Right cardiac atrium (tissue), 5 donors: ENCODE results near the gene ARSA. TPM values are rescaled to one million over a fixed set of nuclear protein-coding genes. Genes with fewer than 3 reads are reported as not detected.
A peak's percentile ranks its signal among the peaks of the same experiment; 100 is the strongest.

Experiments used
- ATAC-seq, 2 donors: fragments of 200-7000 bp; cut with Tn5 transposase; one replicate each; pipeline versions ENCODE4 v1.8.0 to v1.9.1; 2020; ENCODE audit warnings: moderate library complexity in 2 of 2, mild to moderate bottlenecking in 1 of 2
- DNase-seq, 3 donors: peaks; one replicate each; pipeline ENCODE4 v3.0.0-alpha.2; 2020
- H3K27ac ChIP-seq: one replicate; pipeline ENCODE4 v1.5.1; 2013; ENCODE audit warnings: mild to moderate bottlenecking, low read length, control low read depth, moderate library complexity
- H3K27me3 ChIP-seq: one replicate; pipeline ENCODE4 v1.6.1; 2013; ENCODE audit not compliant: control insufficient read depth, insufficient read depth
- H3K4me1 ChIP-seq: one replicate; pipeline ENCODE4 v1.6.1; 2013; ENCODE audit warnings: low read length; ENCODE audit not compliant: control insufficient read depth, insufficient read depth
- H3K4me3 ChIP-seq: one replicate; pipeline ENCODE4 v1.5.1; 2013; ENCODE audit warnings: low read length, control low read depth
- H3K9me3 ChIP-seq: one replicate; pipeline ENCODE4 v1.6.1; 2013; ENCODE audit warnings: low read length; ENCODE audit not compliant: control insufficient read depth
- WGBS: extraction: QIAGEN DNeasy Blood & Tissue Kit; methylation state at CpG from one replicate; pipeline ENCODE4 v1.1.7; 2013; 5-methylcytosine and 5-hydroxymethylcytosine counted together
- intact Hi-C, 4 donors: fragments of 100-400 bp; cut with DNase I; formaldehyde crosslinking; loops; one replicate each; pipeline versions ENCODE4 v1.11.0 to v1.14.0; 2022 to 2023
- long read RNA-seq, 4 donors: library from polyadenylated mRNA; unstranded; transcript quantifications; one replicate each; pipeline ENCODE4 v2.0.0, GENCODE V29; 2020 to 2021
- polyA plus RNA-seq: library from polyadenylated mRNA; stranded (reverse); fragments of 200-250 nt; gene quantifications from one replicate; pipeline ENCODE4 v1.2.3, GENCODE V29; 2013
- total RNA-seq, 4 donors: library from RNA; stranded (reverse); fragmentation: NEBNext Ultra II Directional; extraction: Animal tissue kit (Norgen Biotek cat#: 25700); gene quantifications; one replicate each; pipeline ENCODE4 v1.2.1, GENCODE V29; 2021
- donor health status: healthy with polysubstance abuse.
- donor health status: DM: no; HTN: yes; CAD: no.
- donor health status: DM: no; HTN: no; CAD: no.
- donor health status: DM: no; HTN: yes; CAD: no; lungs with severe emphysema.
- donor health status: DM: yes; HTN: yes; CAD: no.

The ARSA gene
- total RNA-seq = 10 to 100 TPM; 30.3 to 37.0 (median 32.2) TPM
- 35.6 TPM for polyA plus RNA-seq
- long read RNA-seq, donor 1, transcript ARSA-201 (8 exons, 2,050 nt) = major isoform, 46 of 101 reads
- long read RNA-seq, donor 1, partial matches to known transcripts = 20 of 101 reads
- long read RNA-seq, donor 1, other reads (novel, unspliced or antisense) = 23 of 101 reads
- long read RNA-seq, donor 2, transcript ARSA-201 (8 exons, 2,050 nt) = major isoform, 18 of 42 reads
- long read RNA-seq, donor 2, partial matches to known transcripts = 11 of 42 reads
- long read RNA-seq, donor 2, other reads (novel, unspliced or antisense) = 7 of 42 reads
- long read RNA-seq, donor 3, transcript ARSA-201 (8 exons, 2,050 nt) = major isoform, 53 of 128 reads
- long read RNA-seq, donor 3, transcript ARSA-202 (9 exons, 1,895 nt) = minor isoform, 12 of 128 reads
- long read RNA-seq, donor 3, transcript ARSA-205 (8 exons, 1,650 nt) = minor isoform, 7 of 128 reads
- long read RNA-seq, donor 3, partial matches to known transcripts = 26 of 128 reads
- long read RNA-seq, donor 3, other reads (novel, unspliced or antisense) = 25 of 128 reads
- long read RNA-seq, donor 4, transcript ARSA-202 (9 exons, 1,895 nt) = minor isoform, 8 of 57 reads
- long read RNA-seq, donor 4, transcript ARSA-201 (8 exons, 2,050 nt) = major isoform, 25 of 57 reads
- long read RNA-seq, donor 4, partial matches to known transcripts = 10 of 57 reads
- long read RNA-seq, donor 4, other reads (novel, unspliced or antisense) = 11 of 57 reads

- peak within 1 kb of the TSS; percentile 42 for H3K27ac ChIP-seq
- H3K9me3 ChIP-seq = no peaks in the 10 kb centered on the region
- 1% methylated on average over 88 of the region's 88 CpGs for WGBS
- intact Hi-C loops = loop anchor here in 1 of 4 donors (5.0 kb wide), 1 partner anchor 69 kb away; no protein-coding TSS in a partner anchor
- peak within 1 kb of the TSS; percentile 64 for H3K4me3 ChIP-seq
- peak; percentile 86 to 92 for ATAC-seq
- DNase-seq = peak; percentile 87 to 94 (median 93)
- no peaks in the 10 kb centered on the region for H3K27me3 ChIP-seq
- peaks cover 6% of the 10 kb centered on the region for H3K4me1 ChIP-seq
Measured at GRCh38 chr22:50627642-50628542, at the start of gene ARSA. TSS of gene ARSA (minus strand) at chr22:50628152. CDS start at chr22:50627779, 373 bp downstream.

- 61% methylated on average over 10 of the region's 10 CpGs for WGBS
- no peaks in the 10 kb centered on the region for H3K9me3 ChIP-seq
- intact Hi-C loops = no loop called here
- ATAC-seq (no peak), DNase-seq (no peak)
- H3K27ac ChIP-seq = no peak overlapping the region
- no peaks in the 10 kb centered on the region for H3K4me1 ChIP-seq
- no peaks in the 10 kb centered on the region for H3K27me3 ChIP-seq
- H3K4me3 ChIP-seq = peak overlapping the region; percentile 2
Measured at GRCh38 chr22:50676661-50677492, 48.9 kb upstream of the ARSA start.

- H3K9me3 ChIP-seq = no peaks in the 10 kb centered on the region
- peaks cover 1% of the 10 kb centered on the region for H3K4me1 ChIP-seq
- ATAC-seq (no peak), DNase-seq (no peak)
- H3K27ac ChIP-seq = no peak overlapping the region
- H3K4me3 ChIP-seq = peak overlapping the region; percentile 2
- 68% methylated on average over 14 of the region's 14 CpGs for WGBS
- intact Hi-C loops = no loop called here
- no peaks in the 10 kb centered on the region for H3K27me3 ChIP-seq
Measured at GRCh38 chr22:50676180-50676636, 48.3 kb upstream of the ARSA start.

GRCh38 chr22:50675553-50676179 is 47.7 kb upstream of the ARSA start:
- ATAC-seq (no peak), DNase-seq (no peak)
- peak overlapping the region; percentile 69 for H3K4me3 ChIP-seq
- H3K9me3 ChIP-seq = no peaks in the 10 kb centered on the region
- intact Hi-C loops = no loop called here
- WGBS = 61% methylated on average over 9 of the region's 9 CpGs
- H3K27me3 ChIP-seq = no peaks in the 10 kb centered on the region
- H3K27ac ChIP-seq = peak overlapping the region; percentile 10
- peaks cover 2% of the 10 kb centered on the region for H3K4me1 ChIP-seq

- ATAC-seq (no peak), DNase-seq (peak in 1 of 3 donors; percentile 68)
- Histone ChIP-seq H3K9me3 (no peaks in the 10 kb centered on the region), H3K27ac (peak overlapping the region; percentile 10), H3K27me3 (no peaks in the 10 kb centered on the region), H3K4me3 (peak overlapping the region; percentile 69), H3K4me1 (peaks cover 2% of the 10 kb centered on the region)
- 4% methylated on average over 105 of the region's 105 CpGs for whole genome bisulfite sequencing
- intact Hi-C loops = no loop called here
Measured at GRCh38 chr22:50674606-50675552, 46.9 kb upstream of the ARSA start.

- no peak overlapping the region for H3K27ac ChIP-seq
- peaks cover 2% of the 10 kb centered on the region for H3K4me1 ChIP-seq
- 1% methylated on average over 42 of the region's 43 CpGs for WGBS
- no peak for ATAC-seq
- H3K4me3 ChIP-seq = peak overlapping the region; percentile 69
- H3K27me3 ChIP-seq = no peaks in the 10 kb centered on the region
- peak in 1 of 3 donors; percentile 55 for DNase-seq
- intact Hi-C loops = no loop called here
- H3K9me3 ChIP-seq = no peaks in the 10 kb centered on the region
Measured at GRCh38 chr22:50674130-50674500, 46.2 kb upstream of the ARSA start.

GRCh38 chr22:50673231-50674129 is 45.5 kb upstream of the ARSA start:
- no peaks in the 10 kb centered on the region for H3K27me3 ChIP-seq
- DNase-seq (no peak), ATAC-seq (peak in 1 of 2 donors; percentile 7)
- peak overlapping the region; percentile 69 for H3K4me3 ChIP-seq
- 4% methylated on average over 67 of the region's 69 CpGs for WGBS
- intact Hi-C loops = no loop called here
- H3K4me1 ChIP-seq = peaks cover 2% of the 10 kb centered on the region
- peak overlapping the region; percentile 40 for H3K27ac ChIP-seq
- no peaks in the 10 kb centered on the region for H3K9me3 ChIP-seq

- peaks cover 2% of the 10 kb centered on the region for H3K4me1 ChIP-seq
- intact Hi-C loops = no loop called here
Measured at GRCh38 chr22:50672471-50673230, 44.7 kb upstream of the ARSA start, which contains the start of gene SHANK3. TSS of gene SHANK3 (plus strand) at chr22:50672823.

More at GRCh38 chr22:50672471-50673230, 44.7 kb upstream of the ARSA start, which contains the start of gene SHANK3:
- DNase-seq = peak; percentile 88 to 90 (median 90)
- Histone ChIP-seq H3K27ac (peak within 1 kb of the TSS; percentile 73), H3K4me3 (peak within 1 kb of the TSS; percentile 69), H3K9me3 (no peaks in the 10 kb centered on the region), H3K27me3 (no peaks in the 10 kb centered on the region)
- ATAC-seq = peak; percentile 87 to 89
- WGBS = 31% methylated on average over 23 of the region's 23 CpGs
